GM12864 (cell line): ENCODE data around the gene MYH6.

ENCODE experiments used
- DNase-seq: peaks from one replicate; pipeline ENCODE4 v3.0.0-alpha.2; 2011; ENCODE audit warnings: low read depth
- H3K4me3 ChIP-seq: 2 replicates; pipeline ENCODE4 v1.5.1; 2011; ENCODE audit warnings: mild to moderate bottlenecking, low read depth, low read length, control low read depth
- TF ChIP-seq, protein P1 (sequence below): IDR thresholded peaks from 2 replicates; pipeline ENCODE4 v1.5.1; 2011; ENCODE audit warnings: low read depth, mild to moderate bottlenecking, moderate library complexity, low read length, control low read depth, inconsistent platforms; ENCODE audit errors: missing control alignments

The MYH6 gene

DNA sequence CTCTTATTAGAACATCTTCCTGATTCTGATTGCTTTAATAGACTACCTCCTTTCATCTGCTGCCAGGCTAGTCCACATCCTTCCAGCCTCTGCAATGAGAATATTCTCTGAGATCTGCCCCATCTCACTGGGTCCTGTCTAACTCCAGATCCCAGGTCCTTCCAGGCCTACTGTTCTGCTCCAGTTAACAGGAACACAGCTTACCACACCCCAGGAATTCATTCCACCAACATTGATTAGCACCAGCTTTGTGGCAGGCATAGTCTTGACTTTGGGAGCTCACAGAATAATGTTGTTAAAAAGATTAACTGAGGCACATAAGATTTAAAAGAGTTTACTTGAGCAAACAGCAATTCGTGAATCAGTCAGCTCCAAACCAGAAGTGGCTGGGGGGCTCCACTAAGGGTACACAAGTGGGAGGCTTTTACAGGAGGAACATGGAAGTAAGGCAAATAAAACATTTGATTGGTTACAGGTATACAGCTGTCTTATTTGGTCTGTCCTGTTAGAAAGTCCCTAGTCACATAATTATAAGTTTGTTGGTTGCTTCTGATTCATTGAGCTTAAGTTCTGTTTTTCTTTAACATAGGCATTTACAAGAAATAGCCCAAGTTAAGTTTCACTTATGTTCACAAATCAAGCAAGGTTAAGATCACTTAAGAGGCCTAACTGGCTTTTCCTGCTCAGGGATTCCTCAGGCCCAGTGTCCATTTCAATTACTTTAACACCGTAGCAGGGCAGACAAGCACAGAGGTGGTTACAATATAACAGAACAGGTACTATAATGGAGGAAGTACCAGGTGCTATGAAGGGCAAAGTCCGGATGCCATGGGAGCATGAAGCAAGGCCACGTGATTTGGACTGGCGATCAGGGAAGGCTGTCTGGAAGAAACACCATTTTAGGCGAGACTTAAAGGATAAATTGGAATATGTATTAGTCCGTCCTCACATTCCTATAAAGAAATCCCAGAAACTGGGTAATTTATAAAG lies 39.6 kb upstream of the MYH6 start:
- H3K4me3 ChIP-seq: no peak overlapping the region
- no peak for DNase-seq
- TF ChIP-seq, protein P1, sequence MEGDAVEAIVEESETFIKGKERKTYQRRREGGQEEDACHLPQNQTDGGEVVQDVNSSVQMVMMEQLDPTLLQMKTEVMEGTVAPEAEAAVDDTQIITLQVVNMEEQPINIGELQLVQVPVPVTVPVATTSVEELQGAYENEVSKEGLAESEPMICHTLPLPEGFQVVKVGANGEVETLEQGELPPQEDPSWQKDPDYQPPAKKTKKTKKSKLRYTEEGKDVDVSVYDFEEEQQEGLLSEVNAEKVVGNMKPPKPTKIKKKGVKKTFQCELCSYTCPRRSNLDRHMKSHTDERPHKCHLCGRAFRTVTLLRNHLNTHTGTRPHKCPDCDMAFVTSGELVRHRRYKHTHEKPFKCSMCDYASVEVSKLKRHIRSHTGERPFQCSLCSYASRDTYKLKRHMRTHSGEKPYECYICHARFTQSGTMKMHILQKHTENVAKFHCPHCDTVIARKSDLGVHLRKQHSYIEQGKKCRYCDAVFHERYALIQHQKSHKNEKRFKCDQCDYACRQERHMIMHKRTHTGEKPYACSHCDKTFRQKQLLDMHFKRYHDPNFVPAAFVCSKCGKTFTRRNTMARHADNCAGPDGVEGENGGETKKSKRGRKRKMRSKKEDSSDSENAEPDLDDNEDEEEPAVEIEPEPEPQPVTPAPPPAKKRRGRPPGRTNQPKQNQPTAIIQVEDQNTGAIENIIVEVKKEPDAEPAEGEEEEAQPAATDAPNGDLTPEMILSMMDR: no peak

DNA sequence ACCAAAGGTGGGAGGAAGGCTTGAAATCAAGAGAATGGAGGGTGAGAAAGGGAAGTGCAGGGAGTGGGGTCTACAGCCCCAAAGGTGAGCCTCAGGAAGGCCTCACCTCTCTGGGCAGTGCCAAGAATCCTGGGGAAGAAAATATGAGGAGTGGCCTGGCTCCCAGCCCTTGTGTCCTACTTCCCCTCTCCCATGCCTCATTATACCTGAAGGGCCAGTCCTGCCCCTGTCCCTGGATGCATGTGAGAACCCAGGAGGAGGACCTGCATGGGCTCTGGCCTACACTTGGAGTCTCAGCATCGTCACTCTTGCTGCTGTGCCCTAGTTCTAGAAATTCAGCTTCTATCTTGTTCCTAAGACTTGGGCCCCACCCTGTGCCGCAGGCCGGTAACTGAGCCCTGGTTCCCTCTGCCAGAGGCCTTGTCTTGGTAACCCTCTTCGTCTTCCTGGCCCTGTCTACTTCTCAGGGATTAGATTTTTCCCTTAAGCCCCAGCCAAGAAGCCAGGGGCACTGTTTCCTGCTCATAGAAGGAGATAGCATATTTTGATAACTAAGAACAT lies 38.3 kb upstream of the MYH6 start:
- TF ChIP-seq, protein P1: no peak
- no peak for DNase-seq
- H3K4me3 ChIP-seq: no peak overlapping the region

DNA sequence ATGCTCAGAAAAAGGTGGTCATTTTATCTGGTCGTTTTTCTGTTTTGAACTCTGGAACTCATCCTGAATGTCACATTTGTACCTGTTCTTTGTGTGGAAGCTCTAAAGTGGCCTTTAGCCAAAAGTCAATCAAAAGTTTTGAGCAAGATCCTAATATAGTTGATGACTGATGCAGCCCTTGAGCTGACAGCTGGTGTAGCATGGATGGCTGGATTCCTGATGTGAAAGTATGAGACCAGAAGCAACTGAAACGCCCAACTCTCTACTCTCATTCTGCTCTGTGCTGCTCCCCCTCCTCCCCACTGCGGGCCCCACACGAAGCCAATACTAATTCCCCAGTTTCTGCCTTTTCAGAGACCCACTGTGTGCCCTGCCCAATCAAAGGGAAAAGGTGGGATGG lies 37.7 kb upstream of the MYH6 start:
- no peak for DNase-seq
- H3K4me3 ChIP-seq: no peak overlapping the region
- TF ChIP-seq, protein P1: no peak

DNA sequence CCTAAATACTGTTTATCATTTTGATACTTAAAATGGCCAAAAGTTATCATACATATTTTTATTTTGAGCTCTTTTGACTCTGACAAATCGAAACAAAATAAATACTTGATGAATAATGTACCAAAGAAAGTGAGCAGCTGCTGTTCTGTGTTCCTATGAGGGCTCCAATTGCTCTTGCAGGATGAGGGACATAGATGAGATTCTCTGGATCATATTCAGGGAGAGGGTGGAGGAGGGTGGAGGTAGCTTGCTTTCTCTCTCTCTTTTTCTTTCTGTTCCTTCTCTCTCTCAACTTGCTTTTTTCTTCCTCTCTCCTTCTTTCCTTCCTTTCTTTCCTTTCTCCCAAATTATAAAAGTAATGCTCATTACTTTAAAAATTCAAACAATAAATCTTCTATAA lies 36.2 kb upstream of the MYH6 start:
- DNase-seq: no peak
- TF ChIP-seq, protein P1: no peak
- H3K4me3 ChIP-seq: no peak overlapping the region

DNA sequence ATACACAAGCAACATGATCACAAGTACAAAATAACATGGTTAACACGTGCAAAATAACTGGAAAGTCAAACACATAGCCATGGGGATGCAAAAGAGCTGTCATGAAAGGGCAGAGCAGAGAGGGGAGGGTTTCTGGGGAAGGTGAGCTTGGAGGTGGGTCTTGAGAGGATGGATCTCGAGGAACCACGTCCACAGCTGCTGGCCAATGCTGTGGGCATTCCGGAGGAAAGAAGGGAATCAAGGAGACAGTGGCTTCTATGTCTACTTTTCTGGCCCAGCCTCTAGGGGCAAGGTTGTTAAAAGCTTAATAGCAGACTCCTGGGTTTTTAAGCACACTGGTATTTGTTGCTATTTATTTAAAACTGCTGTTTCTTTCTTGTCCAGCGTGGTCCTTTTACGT lies 35.8 kb upstream of the MYH6 start:
- DNase-seq: no peak
- no peak overlapping the region for H3K4me3 ChIP-seq
- TF ChIP-seq, protein P1: no peak

DNA sequence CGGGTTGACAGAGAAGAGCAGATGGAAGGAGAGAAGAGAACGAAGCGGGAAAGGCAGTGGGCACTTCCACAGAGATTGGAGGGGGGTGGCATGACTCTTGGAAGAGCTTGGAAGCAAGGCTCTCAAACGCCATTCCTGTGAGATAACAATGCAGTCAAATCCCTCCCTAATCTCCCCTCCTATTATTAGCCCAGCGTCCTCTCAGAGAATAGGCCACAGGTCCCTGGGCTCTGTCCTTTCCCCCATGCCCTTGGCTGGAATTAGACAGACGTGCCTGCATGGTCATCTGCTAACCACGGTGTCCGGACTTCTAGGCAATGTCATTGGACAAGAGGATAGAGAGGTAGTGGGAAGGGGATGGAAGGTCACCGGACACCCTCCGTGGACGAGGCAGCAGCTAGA lies 35.3 kb upstream of the MYH6 start:
- H3K4me3 ChIP-seq: no peak overlapping the region
- no peak for DNase-seq
- TF ChIP-seq, protein P1: no peak
